HG03280 (cell line): ENCODE data around the gene CARD10.

Source experiments
- ATAC-seq: cut with Tn5 transposase; IDR thresholded peaks from one replicate; pipeline ENCODE4 v1.9.1; 2021; ENCODE audit warnings: mild to moderate bottlenecking, moderate library complexity; ENCODE audit not compliant: unreplicated experiment

Gene CARD10

GRCh38 chr22:37491106-37491505 is 28.1 kb downstream of the CARD10 start:
- no peak for ATAC-seq

- ATAC-seq: no peak
Measured at GRCh38 chr22:37489983-37490382, 29.2 kb downstream of the CARD10 start.

- ATAC-seq: no peak
Measured at GRCh38 chr22:37488337-37489135, 30.7 kb downstream of the CARD10 start.

GRCh38 chr22:37487571-37487970 is 31.6 kb downstream of the CARD10 start:
- ATAC-seq: no peak

- ATAC-seq: no peak
Measured at GRCh38 chr22:37487129-37487528, 32.1 kb downstream of the CARD10 start.

- ATAC-seq: peak; percentile 57
Measured at GRCh38 chr22:37486224-37486845, 32.9 kb downstream of the CARD10 start, which contains the start of gene MFNG. TSS of gene MFNG (minus strand) at chr22:37486384. CDS start at chr22:37486177, 207 bp downstream.

GRCh38 chr22:37485395-37486223 is 33.6 kb downstream of the CARD10 start:
- ATAC-seq: peak; percentile 4

GRCh38 chr22:37484480-37485394 is 34.5 kb downstream of the CARD10 start:
- ATAC-seq: peak; percentile 33

GRCh38 chr22:37483050-37483449 is 36.2 kb downstream of the CARD10 start:
- no peak for ATAC-seq

GRCh38 chr22:37482244-37482643 is 37.0 kb downstream of the CARD10 start:
- no peak for ATAC-seq

- no peak for ATAC-seq
Measured at GRCh38 chr22:37481347-37481907, 37.8 kb downstream of the CARD10 start.

- no peak for ATAC-seq
Measured at GRCh38 chr22:37480387-37481346, 38.5 kb downstream of the CARD10 start.

GRCh38 chr22:37479196-37479595 is 40.0 kb downstream of the CARD10 start:
- no peak for ATAC-seq

- no peak for ATAC-seq
Measured at GRCh38 chr22:37476389-37477329, 42.6 kb downstream of the CARD10 start.

GRCh38 chr22:37474447-37475090 is 44.6 kb downstream of the CARD10 start:
- no peak for ATAC-seq

- ATAC-seq: no peak
Measured at GRCh38 chr22:37473437-37473946, 45.7 kb downstream of the CARD10 start.

- ATAC-seq: no peak
Measured at GRCh38 chr22:37472418-37473006, 46.7 kb downstream of the CARD10 start.
